CD4-positive, alpha-beta T cell (primary cell): Measurements from ENCODE around the gene GALM. TPM values are rescaled to one million over a fixed set of nuclear protein-coding genes. Genes with fewer than 3 reads are reported as not detected.
A peak's percentile ranks its signal among the peaks of the same experiment; 100 is the strongest.
"Not testable (repeated sequence)": the region's sequence is repeated elsewhere in the genome, so short reads cannot be mapped to it uniquely, and the experiment has no call there.

Source experiments
- ATAC-seq: fragments of 200-7000 bp; cut with Tn5 transposase; one replicate; pipeline ENCODE4 v1.10.0; 2022; ENCODE audit warnings: mild to moderate bottlenecking; ENCODE audit not compliant: poor library complexity
- CTCF ChIA-PET: fragments of 350-600 bp; sonication (Branson Sonifier 250); formaldehyde crosslinking; loops from one replicate; lab custom pipeline; 2021; ENCODE audit warnings: antibody characterized with exemption, inconsistent platforms; lab: Charles Lee
- POLR2A ChIA-PET: fragments of 350-600 bp; sonication (Branson Sonifier 250); formaldehyde crosslinking; loops from one replicate; lab custom pipeline; 2021; ENCODE audit warnings: antibody characterized with exemption, inconsistent platforms; lab: Charles Lee
- DNase-seq, 14 experiments: peaks; one replicate each; pipeline ENCODE4 v3.0.0-alpha.2; 2013 to 2020; ENCODE audit warnings: mixed read lengths in 2 of 14
- H3K27ac ChIP-seq, 2 donors: one replicate each; pipeline versions ENCODE4 v1.5.1 to v1.7.0; 2013; ENCODE audit warnings: low read length in 2 of 2, low read depth in 1 of 2, mild to moderate bottlenecking in 1 of 2
- H3K27me3 ChIP-seq, 2 experiments: 1 replicate in 1 of 2; 2 replicates in 1 of 2; pipeline versions ENCODE4 v1.6.1 to v1.7.0; 2013; ENCODE audit warnings: low read length in 2 of 2, control low read depth in 1 of 2, mild to moderate bottlenecking in 1 of 2, moderate library complexity in 1 of 2; ENCODE audit not compliant: insufficient read depth in 2 of 2, control insufficient read depth in 1 of 2
- H3K36me3 ChIP-seq: one replicate; pipeline ENCODE4 v1.6.1; 2013; ENCODE audit warnings: low read length, control low read depth; ENCODE audit not compliant: insufficient read depth
- H3K4me1 ChIP-seq: one replicate; pipeline ENCODE4 v1.6.1; 2013; ENCODE audit warnings: low read length, control low read depth; ENCODE audit not compliant: insufficient read depth
- H3K4me3 ChIP-seq: one replicate; pipeline ENCODE4 v1.5.1; 2013; ENCODE audit warnings: mild to moderate bottlenecking, low read length, moderate library complexity
- H3K9me3 ChIP-seq, 2 experiments: 1 replicate in 1 of 2; 2 replicates in 1 of 2; pipeline versions ENCODE4 v1.6.1 to v1.7.0; 2013; ENCODE audit warnings: low read length in 2 of 2, mild to moderate bottlenecking in 2 of 2, control low read depth in 1 of 2, moderate library complexity in 1 of 2; ENCODE audit not compliant: control insufficient read depth in 1 of 2, insufficient read depth in 1 of 2
- H3K27ac Mint-ChIP-seq: one replicate; pipeline ENCODE4 v1.8.0; 2020; ENCODE audit warnings: mixed read lengths
- H3K27me3 Mint-ChIP-seq: one replicate; pipeline ENCODE4 v1.8.0; 2021; ENCODE audit warnings: mixed read lengths
- H3K36me3 Mint-ChIP-seq: one replicate; pipeline ENCODE4 v1.8.0; 2021; ENCODE audit warnings: low read depth, mixed read lengths
- H3K4me1 Mint-ChIP-seq: one replicate; pipeline ENCODE4 v1.8.0; 2021; ENCODE audit warnings: low read depth, mixed read lengths
- H3K4me3 Mint-ChIP-seq: one replicate; pipeline ENCODE4 v1.8.0; 2020; ENCODE audit warnings: mild to moderate bottlenecking, mixed read lengths
- H3K9me3 Mint-ChIP-seq: one replicate; pipeline ENCODE4 v1.8.0; 2020; ENCODE audit warnings: mixed read lengths
- intact Hi-C, 2 experiments: fragments of 100-400 bp; cut with DNase I in 1 of 2; cut with micrococcal nuclease in 1 of 2; formaldehyde crosslinking; loops; one replicate each; pipeline versions ENCODE4 v1.15.1 to v1.9.0; 2023 to 2025; cut with DNase I, micrococcal nuclease
- total RNA-seq, 174 experiments: library from RNA in 2 of 174; stranded (reverse) in 2 of 174; gene quantifications; one replicate each; pipeline ENCODE4 v1.2.3 and lab custom pipeline; 2021 to 2026
- TF ChIP-seq, protein P1 (sequence below): fragments of 200-600 bp; IDR thresholded peaks from one replicate; pipeline ENCODE4 v1.8.0; 2022; ENCODE audit warnings: antibody characterized with exemption, mild to moderate bottlenecking

The GALM gene
- total RNA-seq, 2 experiments from 2014 or later = 5.9 to 7.0 TPM

DNA sequence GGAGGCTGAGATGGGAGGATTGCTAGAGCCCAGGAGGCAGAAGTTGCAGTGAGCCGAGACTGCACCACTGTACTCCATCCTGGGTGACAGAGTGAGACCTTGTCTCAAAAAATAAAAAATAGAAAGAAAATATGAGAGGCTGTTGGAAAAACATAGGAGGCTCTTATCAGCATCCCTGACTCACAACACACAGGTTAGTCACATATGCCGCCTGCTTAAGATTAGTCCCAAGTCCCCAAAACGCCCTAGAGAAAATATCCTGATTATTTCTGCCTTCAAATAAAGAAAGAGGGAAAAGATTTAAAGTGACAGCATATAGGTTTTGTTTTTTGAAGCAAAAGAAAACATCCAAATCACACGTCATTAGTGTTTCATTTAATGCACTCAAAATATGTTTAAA lies 29.8 kb upstream of the GALM start:
- H3K4me1 Mint-ChIP-seq = peaks cover 15% of the 10 kb centered on the region
- no peak overlapping the region for H3K4me3 ChIP-seq

DNA sequence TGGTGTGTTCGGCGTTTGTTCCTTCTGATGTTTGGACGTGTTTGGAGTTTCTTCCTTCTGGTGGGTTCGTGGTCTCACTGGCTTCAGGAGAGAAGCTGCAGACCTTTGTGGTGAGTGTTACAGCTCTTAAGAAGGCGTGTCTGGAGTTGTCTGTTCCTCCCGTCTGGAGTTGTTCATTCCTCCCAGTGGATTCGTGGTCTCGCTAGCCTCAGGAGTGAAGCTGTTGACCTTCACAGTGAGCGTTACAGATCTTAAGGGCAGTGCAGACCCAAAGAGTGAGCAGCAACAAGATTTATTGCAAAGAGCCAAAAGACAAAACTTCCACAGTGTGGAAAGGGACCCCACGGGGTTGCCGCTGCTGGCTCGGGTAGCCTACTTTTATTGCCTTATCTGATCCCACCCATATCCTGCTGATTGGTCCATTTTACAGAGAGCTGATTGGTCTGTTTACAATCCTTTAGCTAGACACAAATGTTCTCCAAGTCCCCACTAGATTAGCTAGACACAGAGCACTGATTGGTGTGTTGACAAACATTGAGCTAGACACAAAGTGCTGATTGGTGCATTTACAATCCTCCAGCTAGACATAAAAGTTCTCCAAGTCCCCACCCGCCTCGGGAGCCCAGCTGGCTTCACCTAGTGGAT lies 23.4 kb upstream of the GALM start:
- H3K36me3 ChIP-seq, ATAC-seq, H3K27me3 Mint-ChIP-seq, H3K27me3 ChIP-seq, H3K9me3 Mint-ChIP-seq, H3K4me3 ChIP-seq, H3K36me3 Mint-ChIP-seq, intact Hi-C loops, H3K4me3 Mint-ChIP-seq, H3K9me3 ChIP-seq, DNase-seq, H3K27ac ChIP-seq: not testable (repeated sequence)
- H3K4me1 ChIP-seq = peaks cover 22% of the 10 kb centered on the region
- H3K27ac Mint-ChIP-seq = peak overlapping the region; percentile 73
- ChIA-PET CTCF (interaction anchor here (1.5 to 1.6 kb wide), 2 partner anchors 11 to 39 kb away, joined by 5 to 6 read pairs; partner anchors contain the start of gene HNRNPLL), POLR2A (interaction anchor here (0.8 to 2.4 kb wide), 6 partner anchors 10 to 109 kb away, joined by 3 to 8 read pairs (median 4); partner anchors contain the start of genes GALM and SRSF7)
- peaks cover 25% of the 10 kb centered on the region for H3K4me1 Mint-ChIP-seq

More for the DNA sequence above, 29.8 kb upstream of the GALM start:
- no peaks in the 10 kb centered on the region for H3K36me3 Mint-ChIP-seq
- Histone ChIP-seq H3K9me3 (no peaks in the 10 kb centered on the region), H3K27ac (no peak overlapping the region), H3K36me3 (no peaks in the 10 kb centered on the region), H3K27me3 (no peaks in the 10 kb centered on the region), H3K4me1 (no peaks in the 10 kb centered on the region)
- H3K27ac Mint-ChIP-seq = no peak overlapping the region
- TF ChIP-seq, protein P1, sequence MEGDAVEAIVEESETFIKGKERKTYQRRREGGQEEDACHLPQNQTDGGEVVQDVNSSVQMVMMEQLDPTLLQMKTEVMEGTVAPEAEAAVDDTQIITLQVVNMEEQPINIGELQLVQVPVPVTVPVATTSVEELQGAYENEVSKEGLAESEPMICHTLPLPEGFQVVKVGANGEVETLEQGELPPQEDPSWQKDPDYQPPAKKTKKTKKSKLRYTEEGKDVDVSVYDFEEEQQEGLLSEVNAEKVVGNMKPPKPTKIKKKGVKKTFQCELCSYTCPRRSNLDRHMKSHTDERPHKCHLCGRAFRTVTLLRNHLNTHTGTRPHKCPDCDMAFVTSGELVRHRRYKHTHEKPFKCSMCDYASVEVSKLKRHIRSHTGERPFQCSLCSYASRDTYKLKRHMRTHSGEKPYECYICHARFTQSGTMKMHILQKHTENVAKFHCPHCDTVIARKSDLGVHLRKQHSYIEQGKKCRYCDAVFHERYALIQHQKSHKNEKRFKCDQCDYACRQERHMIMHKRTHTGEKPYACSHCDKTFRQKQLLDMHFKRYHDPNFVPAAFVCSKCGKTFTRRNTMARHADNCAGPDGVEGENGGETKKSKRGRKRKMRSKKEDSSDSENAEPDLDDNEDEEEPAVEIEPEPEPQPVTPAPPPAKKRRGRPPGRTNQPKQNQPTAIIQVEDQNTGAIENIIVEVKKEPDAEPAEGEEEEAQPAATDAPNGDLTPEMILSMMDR = no peak
- POLR2A ChIA-PET = no interaction called here
- intact Hi-C loops = no loop called here
- CTCF ChIA-PET = interaction anchor here (0.6 kb wide), 1 partner anchor 1627 kb away, joined by 3 read pairs; no protein-coding TSS in a partner anchor
- H3K27me3 Mint-ChIP-seq = no peaks in the 10 kb centered on the region
- no peaks in the 10 kb centered on the region for H3K9me3 Mint-ChIP-seq
- ATAC-seq (no peak), DNase-seq (no peak)
- H3K4me3 Mint-ChIP-seq = no peak overlapping the region

DNA sequence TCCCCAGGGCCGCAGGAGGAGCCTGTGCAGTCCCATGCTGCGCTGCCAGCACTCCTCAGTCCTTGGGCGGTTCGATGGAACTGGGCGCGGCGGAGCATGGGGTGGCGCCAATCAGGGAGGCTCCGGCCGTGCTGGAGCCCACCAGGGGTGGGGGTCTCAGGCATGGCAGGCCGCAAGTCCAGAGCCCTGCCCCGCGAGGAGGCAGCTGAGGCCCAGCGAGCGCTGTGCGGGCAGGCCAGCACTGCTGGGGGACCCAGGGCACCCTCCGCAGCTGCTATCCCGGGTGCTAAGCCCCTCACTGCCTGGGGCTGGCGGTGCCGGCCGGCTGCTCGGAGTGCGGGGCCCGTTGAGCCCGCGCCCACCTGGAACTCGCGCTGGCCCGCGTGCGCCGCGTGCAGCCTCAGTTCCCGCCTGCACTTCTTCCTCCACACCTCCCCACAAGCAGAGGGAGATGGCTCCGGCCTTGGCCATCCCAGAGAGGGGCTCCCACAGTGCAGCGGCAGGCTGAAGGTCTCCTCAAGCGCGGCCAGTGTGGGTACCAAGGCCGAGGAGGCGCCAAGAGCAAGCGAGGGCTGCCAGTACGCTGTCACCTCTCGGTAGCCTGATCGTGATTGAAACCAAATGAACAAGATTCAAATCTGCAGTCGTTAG lies 22.8 kb upstream of the GALM start:
- Mint-ChIP-seq H3K36me3 (no peaks in the 10 kb centered on the region), H3K4me1 (peaks cover 31% of the 10 kb centered on the region), H3K27ac (peak overlapping the region; percentile 84), H3K27me3 (no peaks in the 10 kb centered on the region), H3K4me3 (no peak overlapping the region), H3K9me3 (no peaks in the 10 kb centered on the region)
- ChIA-PET POLR2A (interaction anchor here (0.6 to 2.4 kb wide), 10 partner anchors 9 to 108 kb away, joined by 3 to 8 read pairs (median 3); partner anchors contain the start of genes GALM and SRSF7), CTCF (interaction anchor here (0.6 to 1.6 kb wide), 5 partner anchors 10 to 765 kb away, joined by 3 to 6 read pairs (median 4); partner anchors contain the start of gene HNRNPLL)
- Histone ChIP-seq H3K4me1 (peaks cover 28% of the 10 kb centered on the region), H3K4me3 (no peak overlapping the region), H3K9me3 (no peaks in the 10 kb centered on the region), H3K36me3 (no peaks in the 10 kb centered on the region), H3K27me3 (no peaks in the 10 kb centered on the region), H3K27ac (peak overlapping the region; percentile 21 to 77)
- intact Hi-C loops = no loop called here
- TF ChIP-seq, protein P1 = no peak
- DNase-seq (no peak), ATAC-seq (no peak)

DNA sequence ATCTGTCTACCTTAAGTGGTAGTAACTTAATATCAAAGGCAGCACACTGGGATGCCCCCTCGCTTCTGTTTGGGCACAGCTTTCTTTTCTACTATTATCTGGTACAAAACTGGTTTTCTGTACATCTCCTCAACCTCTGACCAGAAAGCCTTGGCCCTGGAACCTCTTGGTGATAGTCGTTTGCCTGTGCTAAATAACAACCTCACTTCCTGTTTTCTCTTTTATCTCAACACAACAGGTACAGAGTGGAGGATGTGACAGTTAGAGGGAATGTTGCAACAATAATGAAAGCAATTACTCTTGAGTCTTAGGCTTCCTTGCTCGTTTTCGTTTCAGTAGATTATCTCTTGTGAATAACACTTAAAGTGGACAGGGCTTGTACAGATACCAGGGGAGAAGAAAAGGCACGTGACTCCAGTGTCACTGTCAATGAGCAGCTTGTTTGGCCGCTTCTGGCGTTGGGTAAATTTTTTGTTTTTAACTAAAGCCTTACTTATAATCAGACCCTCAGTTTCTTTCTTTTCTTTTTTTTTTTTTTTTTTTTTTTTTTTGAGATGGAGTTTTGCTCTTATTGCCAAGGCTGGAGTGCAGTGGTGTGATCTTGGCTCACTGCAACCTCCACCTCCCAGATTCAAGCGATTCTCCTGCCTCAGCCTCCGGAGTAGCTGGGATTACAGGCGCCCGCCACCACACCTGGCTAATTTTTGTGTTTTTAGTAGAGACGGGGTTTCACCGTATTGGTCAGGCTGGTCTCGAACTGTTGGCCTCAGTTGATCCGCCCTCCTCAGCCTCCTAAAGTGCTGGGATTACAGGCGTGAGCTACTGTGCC lies 22.0 kb upstream of the GALM start:
- CTCF ChIA-PET = interaction anchor here (0.6 to 1.6 kb wide), 4 partner anchors 9 to 766 kb away, joined by 3 to 5 read pairs (median 4); no protein-coding TSS in a partner anchor
- H3K9me3 Mint-ChIP-seq, H3K36me3 ChIP-seq, H3K9me3 ChIP-seq, H3K27me3 Mint-ChIP-seq, H3K27me3 ChIP-seq, intact Hi-C loops, H3K36me3 Mint-ChIP-seq: not testable (repeated sequence)
- peak overlapping the region; percentile 21 to 77 for H3K27ac ChIP-seq
- Mint-ChIP-seq H3K4me3 (peak overlapping the region; percentile 60), H3K27ac (peak overlapping the region; percentile 84), H3K4me1 (peaks cover 36% of the 10 kb centered on the region)
- POLR2A ChIA-PET = interaction anchor here (0.6 to 2.4 kb wide), 8 partner anchors 9 to 107 kb away, joined by 3 to 8 read pairs (median 4); partner anchors contain the start of gene SRSF7
- peaks cover 34% of the 10 kb centered on the region for H3K4me1 ChIP-seq
- ATAC-seq (peak; percentile 90), DNase-seq (peak in 5 of 14 experiments; percentile 13 to 79 (median 47))
- peak overlapping the region; percentile 27 for H3K4me3 ChIP-seq
